Measurements from ENCODE around the gene PREX1.

PREX1 gene

DNA sequence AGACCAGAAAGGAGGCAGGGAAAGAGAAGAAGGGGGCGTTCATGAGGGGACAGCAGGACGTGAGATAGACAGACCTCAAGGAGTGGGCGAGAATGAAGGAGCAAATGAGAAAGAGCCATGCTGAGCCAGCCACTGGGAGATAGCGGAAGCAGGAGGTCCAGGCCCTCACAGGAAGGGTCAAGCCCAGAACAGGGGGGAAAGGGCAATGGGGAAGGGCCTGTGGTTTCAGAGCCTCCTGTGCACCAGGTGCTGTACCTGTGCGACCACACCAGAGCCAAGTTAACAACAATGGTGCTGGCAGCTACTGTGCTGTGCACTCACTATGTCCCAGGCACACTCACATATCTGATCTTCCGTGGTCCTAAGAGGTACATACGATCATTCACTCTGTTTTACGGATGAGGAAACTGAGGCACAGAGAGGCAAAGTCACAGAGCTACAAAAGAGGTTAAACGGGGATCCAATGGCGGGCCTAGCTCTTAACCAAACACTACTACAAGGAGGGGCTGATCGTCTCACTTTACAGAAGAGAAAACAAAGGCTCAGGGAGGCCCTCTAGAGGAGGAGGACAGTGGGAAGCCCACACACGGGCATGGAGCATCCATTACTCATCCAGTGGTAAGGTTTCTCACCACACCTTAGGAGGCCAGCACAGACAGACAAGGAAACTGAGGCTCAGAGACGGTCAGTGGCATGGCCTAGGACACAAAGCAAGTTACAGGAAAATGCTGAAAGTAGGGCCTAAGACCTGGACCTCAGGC is 129.1 kb downstream of the PREX1 start:
- H3K36me3 ChIP-seq (ENCODE audit: insufficient read depth), result no peaks in the 10 kb centered on the region
- TF ChIP-seq, protein P1, sequence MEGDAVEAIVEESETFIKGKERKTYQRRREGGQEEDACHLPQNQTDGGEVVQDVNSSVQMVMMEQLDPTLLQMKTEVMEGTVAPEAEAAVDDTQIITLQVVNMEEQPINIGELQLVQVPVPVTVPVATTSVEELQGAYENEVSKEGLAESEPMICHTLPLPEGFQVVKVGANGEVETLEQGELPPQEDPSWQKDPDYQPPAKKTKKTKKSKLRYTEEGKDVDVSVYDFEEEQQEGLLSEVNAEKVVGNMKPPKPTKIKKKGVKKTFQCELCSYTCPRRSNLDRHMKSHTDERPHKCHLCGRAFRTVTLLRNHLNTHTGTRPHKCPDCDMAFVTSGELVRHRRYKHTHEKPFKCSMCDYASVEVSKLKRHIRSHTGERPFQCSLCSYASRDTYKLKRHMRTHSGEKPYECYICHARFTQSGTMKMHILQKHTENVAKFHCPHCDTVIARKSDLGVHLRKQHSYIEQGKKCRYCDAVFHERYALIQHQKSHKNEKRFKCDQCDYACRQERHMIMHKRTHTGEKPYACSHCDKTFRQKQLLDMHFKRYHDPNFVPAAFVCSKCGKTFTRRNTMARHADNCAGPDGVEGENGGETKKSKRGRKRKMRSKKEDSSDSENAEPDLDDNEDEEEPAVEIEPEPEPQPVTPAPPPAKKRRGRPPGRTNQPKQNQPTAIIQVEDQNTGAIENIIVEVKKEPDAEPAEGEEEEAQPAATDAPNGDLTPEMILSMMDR (conservative IDR thresholded peaks at IDR 0.05; ENCODE audit: low read depth, low read length), result no peak
- H2AFZ ChIP-seq (ENCODE audit: low read depth), result no peak overlapping the region
- no peaks in the 10 kb centered on the region for H3K79me2 ChIP-seq (ENCODE audit: insufficient read depth, low read depth)
- H3K4me2 ChIP-seq, result no peak overlapping the region
- no peak overlapping the region for H3K4me3 ChIP-seq (IDR thresholded peaks at IDR 0.05; ENCODE audit: insufficient read depth, low read depth, low read length)
- no peak overlapping the region for H3K27ac ChIP-seq
- no peaks in the 10 kb centered on the region for H4K20me1 ChIP-seq (ENCODE audit: insufficient read depth)
- no peaks in the 10 kb centered on the region for H3K27me3 ChIP-seq (ENCODE audit: insufficient read depth, low read depth)
- no peaks in the 10 kb centered on the region for H3K4me1 ChIP-seq (ENCODE audit: low read depth, poor library complexity, severe bottlenecking)
- H3K9ac ChIP-seq, result no peak overlapping the region

GRCh38 chr20:48697845-48698491 is 129.8 kb downstream of the PREX1 start:
- H2AFZ ChIP-seq (ENCODE audit: low read depth), result no peak overlapping the region
- no peaks in the 10 kb centered on the region for H3K4me1 ChIP-seq (ENCODE audit: low read depth, poor library complexity, severe bottlenecking)
- H3K9ac ChIP-seq, result no peak overlapping the region
- H3K27me3 ChIP-seq (ENCODE audit: insufficient read depth, low read depth), result no peaks in the 10 kb centered on the region
- no peaks in the 10 kb centered on the region for H4K20me1 ChIP-seq (ENCODE audit: insufficient read depth)
- TF ChIP-seq, protein P1 (conservative IDR thresholded peaks at IDR 0.05; ENCODE audit: low read depth, low read length), result no peak
- H3K4me2 ChIP-seq, result no peak overlapping the region
- no peaks in the 10 kb centered on the region for H3K79me2 ChIP-seq (ENCODE audit: insufficient read depth, low read depth)
- no peak overlapping the region for H3K4me3 ChIP-seq (IDR thresholded peaks at IDR 0.05; ENCODE audit: insufficient read depth, low read depth, low read length)
- no peak overlapping the region for H3K27ac ChIP-seq
- no peaks in the 10 kb centered on the region for H3K36me3 ChIP-seq (ENCODE audit: insufficient read depth)

GRCh38 chr20:48696671-48697070 is 131.1 kb downstream of the PREX1 start:
- Histone ChIP-seq H3K4me2 (no peak overlapping the region), H2AFZ (ENCODE audit: low read depth) (no peak overlapping the region), H4K20me1 (ENCODE audit: insufficient read depth) (no peaks in the 10 kb centered on the region), H3K79me2 (ENCODE audit: insufficient read depth, low read depth) (no peaks in the 10 kb centered on the region), H3K4me3 (IDR thresholded peaks at IDR 0.05; ENCODE audit: insufficient read depth, low read depth, low read length) (no peak overlapping the region), H3K36me3 (ENCODE audit: insufficient read depth) (no peaks in the 10 kb centered on the region), H3K27ac (no peak overlapping the region), H3K27me3 (ENCODE audit: insufficient read depth, low read depth) (no peaks in the 10 kb centered on the region), H3K9ac (no peak overlapping the region), H3K4me1 (ENCODE audit: low read depth, poor library complexity, severe bottlenecking) (no peaks in the 10 kb centered on the region)
- TF ChIP-seq, protein P1 (conservative IDR thresholded peaks at IDR 0.05; ENCODE audit: low read depth, low read length), result no peak

GRCh38 chr20:48695738-48696137 is 132.1 kb downstream of the PREX1 start:
- no peaks in the 10 kb centered on the region for H3K4me1 ChIP-seq (ENCODE audit: low read depth, poor library complexity, severe bottlenecking)
- TF ChIP-seq, protein P1 (conservative IDR thresholded peaks at IDR 0.05; ENCODE audit: low read depth, low read length), result no peak
- no peak overlapping the region for H3K4me2 ChIP-seq
- no peak overlapping the region for H3K4me3 ChIP-seq (IDR thresholded peaks at IDR 0.05; ENCODE audit: insufficient read depth, low read depth, low read length)
- H3K27me3 ChIP-seq (ENCODE audit: insufficient read depth, low read depth), result no peaks in the 10 kb centered on the region
- H3K79me2 ChIP-seq (ENCODE audit: insufficient read depth, low read depth), result no peaks in the 10 kb centered on the region
- no peak overlapping the region for H3K27ac ChIP-seq
- H4K20me1 ChIP-seq (ENCODE audit: insufficient read depth), result no peaks in the 10 kb centered on the region
- no peak overlapping the region for H3K9ac ChIP-seq
- H3K36me3 ChIP-seq (ENCODE audit: insufficient read depth), result no peaks in the 10 kb centered on the region
- H2AFZ ChIP-seq (ENCODE audit: low read depth), result no peak overlapping the region
